Measurements from ENCODE around the gene DUSP5. TPM values are rescaled to one million over a fixed set of nuclear protein-coding genes. Genes with fewer than 3 reads are reported as not detected.

The DUSP5 gene
- 20.4 and 22.1 TPM in 2 replicates for total RNA-seq

GRCh38 chr10:110497438-110498086, at the start of gene DUSP5:
Gene DUSP5 (plus strand): TSS chr10:110497907. CDS start chr10:110498122, 215 bp downstream.

Other genes with a start within 250 kb of the DUSP5 start
- 7.5 and 11.2 TPM in 2 replicates for gene SMNDC1, start 193.0 kb upstream of the DUSP5 start, total RNA-seq
- gene SMC3, start 69.8 kb downstream of the DUSP5 start, total RNA-seq, result 27.9 and 35.1 TPM in 2 replicates
- gene RBM20, start 146.4 kb downstream of the DUSP5 start, total RNA-seq, result under 0.01 TPM in 1 of 2 replicates, not detected in the other

Measured in epithelial cell of umbilical artery (primary cell).